GM12878 (cell line): ENCODE data around the gene WASF2. TPM values are rescaled to one million over a fixed set of nuclear protein-coding genes. Genes with fewer than 3 reads are reported as not detected.

Source experiments
- ATAC-seq: fragments of 200-7000 bp; cut with Tn5 transposase; 3 replicates; pipeline ENCODE4 v1.9.1; 2020; ENCODE audit warnings: mild to moderate bottlenecking, moderate library complexity
- BruUV-seq: library from RNA; stranded (reverse); fragments of 400-500 nt; replicated peaks from 2 replicates; lab custom pipeline; 2021; lab: Mats Ljungman, UMichigan
- CTCF ChIA-PET: fragments of 300-600 bp; sonication (Branson Sonifier 250); formaldehyde crosslinking; extraction: SDS; loops from one replicate; lab custom pipeline; 2021; ENCODE audit warnings: inconsistent platforms; lab: Yijun Ruan, JAX
- POLR2A ChIA-PET: fragments of 350-600 bp; formaldehyde crosslinking; extraction: SDS; loops from one replicate; lab custom pipeline; 2021; ENCODE audit warnings: inconsistent platforms; lab: Charles Lee
- RAD21 ChIA-PET: fragments of 300-600 bp; sonication (Branson Sonifier 250); formaldehyde crosslinking; loops from one replicate; lab custom pipeline; 2023; ENCODE audit warnings: antibody characterized with exemption; ENCODE audit not compliant: unreplicated experiment; lab: Charles Lee
- SMC1A ChIA-PET: fragments of 300-600 bp; sonication (Branson Sonifier 250); formaldehyde crosslinking; loops from one replicate; lab custom pipeline; 2023; ENCODE audit not compliant: unreplicated experiment, uncharacterized antibody; lab: Charles Lee
- DNase-seq: peaks from one replicate; pipeline ENCODE4 v3.0.0-alpha.2; 2011; ENCODE audit warnings: low read depth, low spot score
- FAIRE-seq: peaks from 3 replicates; lab custom pipeline; 2011; peaks lifted over from hg19 to GRCh38; lab: Jason Lieb, UNC
- H2AFZ ChIP-seq: 2 replicates; pipeline ENCODE4 v1.6.0; 2011; ENCODE audit warnings: low read depth, low read length, control low read depth; ENCODE audit not compliant: control insufficient read depth
- H3K27ac ChIP-seq: 2 replicates; pipeline ENCODE4 v1.5.1; 2011; ENCODE audit warnings: control low read depth; ENCODE audit not compliant: control insufficient read depth, insufficient read depth
- H3K27me3 ChIP-seq, 2 experiments: replicated peaks in 1 of 2; 2 replicates each; pipeline versions ENCODE4 v1.6.0 to v1.6.1; 2011; ENCODE audit warnings: low read length in 1 of 2; ENCODE audit not compliant: control insufficient read depth in 2 of 2, insufficient read depth in 2 of 2
- H3K36me3 ChIP-seq, 2 experiments: 2 replicates each; pipeline ENCODE4 v1.5.1; 2011; ENCODE audit warnings: low read length in 1 of 2; ENCODE audit not compliant: control insufficient read depth in 2 of 2, insufficient read depth in 2 of 2
- H3K4me1 ChIP-seq: 2 replicates; pipeline ENCODE4 v1.6.1; 2011; ENCODE audit warnings: mild to moderate bottlenecking, low read length, moderate library complexity, mixed read lengths; ENCODE audit not compliant: control insufficient read depth, insufficient read depth
- H3K4me2 ChIP-seq: 2 replicates; pipeline ENCODE4 v1.6.0; 2011; ENCODE audit warnings: control low read depth; ENCODE audit not compliant: control insufficient read depth, insufficient read depth
- H3K4me3 ChIP-seq: fragments of 200-600 bp; sonication (generic); 2 replicates; pipeline ENCODE4 v1.5.1; 2016
- H3K79me2 ChIP-seq: 2 replicates; pipeline ENCODE4 v1.6.0; 2011; ENCODE audit warnings: low read length; ENCODE audit not compliant: control insufficient read depth, insufficient read depth
- H3K9ac ChIP-seq: 2 replicates; pipeline ENCODE4 v1.8.0; 2011; ENCODE audit warnings: low read length, control low read depth, mixed read lengths; ENCODE audit not compliant: control insufficient read depth, insufficient read depth
- H3K9me3 ChIP-seq: replicated peaks from 3 replicates; pipeline ENCODE4 v1.5.1; 2011; ENCODE audit warnings: mild to moderate bottlenecking, low read length; ENCODE audit not compliant: control insufficient read depth, insufficient read depth
- H4K20me1 ChIP-seq: 2 replicates; pipeline ENCODE4 v1.6.0; 2011; ENCODE audit not compliant: control insufficient read depth, insufficient read depth
- MEF2A ChIP-seq: IDR thresholded peaks from 2 replicates; pipeline ENCODE4 v1.6.1; 2011; ENCODE audit warnings: low read depth, mild to moderate bottlenecking, low read length, moderate library complexity; ENCODE audit not compliant: insufficient read depth
- NFYB ChIP-seq: IDR thresholded peaks from 2 replicates; pipeline ENCODE4 v1.6.1; 2011; ENCODE audit warnings: low read depth, mild to moderate bottlenecking, low read length, improper control_type of control experiment, moderate library complexity; ENCODE audit not compliant: insufficient read depth
- PML ChIP-seq: IDR thresholded peaks from 2 replicates; pipeline ENCODE4 v1.6.1; 2012; ENCODE audit warnings: low read length, inconsistent platforms
- RUNX3 ChIP-seq: IDR thresholded peaks from 2 replicates; pipeline ENCODE4 v1.6.1; 2012; ENCODE audit warnings: low read length, inconsistent platforms
- SPI1 ChIP-seq: IDR thresholded peaks from 2 replicates; pipeline ENCODE4 v1.6.1; 2011; ENCODE audit warnings: low read depth, mild to moderate bottlenecking, low read length, moderate library complexity, borderline replicate concordance; ENCODE audit not compliant: insufficient read depth
- WGBS: methylation state at CpG from one replicate; pipeline ENCODE4 v1.1.6; 2016; ENCODE audit warnings: low lambda C conversion rate; ENCODE audit not compliant: insufficient replicate concordance, insufficient coverage; ENCODE audit errors: missing lambda C conversion rate; 5-methylcytosine and 5-hydroxymethylcytosine counted together
- in situ Hi-C: fragments of 300-500 bp; cut with MboI; formaldehyde crosslinking; loops from 9 replicates; pipeline ENCODE4 v1.14.3; 2018; ENCODE audit warnings: mixed read lengths
- intact Hi-C: fragments of 100-400 bp; cut with micrococcal nuclease; formaldehyde crosslinking; loops from one replicate; pipeline ENCODE4 v1.14.2; 2022; ENCODE audit not compliant: unreplicated experiment
- polyA plus RNA-seq, 11 experiments: library from polyadenylated mRNA; depleted of rRNA in 4 of 11; unstranded in 6 of 11; stranded (reverse) in 5 of 11; fragments of >200 nt; fragmentation: Nextera tagmentation in 4 of 11; fragmentation: Illumina TruSeq in 1 of 11; extraction: Ambion mirVana in 4 of 11; extraction: Trizol in 1 of 11; gene quantifications; 1 replicate in 1 of 11; 2 replicates in 10 of 11; pipeline versions ENCODE4 v1.2.1 to v1.2.3, GENCODE V29; 2011 to 2016; ENCODE audit warnings: inconsistent platforms in 2 of 11, missing spikeins in 2 of 11, low read depth in 1 of 11
- total RNA-seq, 4 experiments: library from RNA; depleted of rRNA in 3 of 4; stranded (reverse); fragments of >200 nt in 3 of 4; fragmentation: Illumina TruSeq in 1 of 4; extraction: Trizol in 1 of 4; gene quantifications; 2 replicates each; pipeline versions ENCODE4 v1.2.1 to v1.2.3, GENCODE V29; 2013 to 2021
- TF ChIP-seq, protein P1 (sequence below): fragments of 150-350 bp; IDR thresholded peaks from 2 replicates; pipeline ENCODE4 v1.6.1; 2014; ENCODE audit warnings: mild to moderate bottlenecking, low read depth, low read length

WASF2 gene
- total and polyA plus RNA-seq, 10 of the 15 experiments (the other 5 are each of a cell fraction or from before 2014, with no cell fraction given): 7.0 to 111 (median 37.1) TPM

- DNase-seq: no peak
- BruUV-seq: no TSS peak
- in situ Hi-C loops: no loop called here
Measured at GRCh38 chr1:27436204-27437159, 53.5 kb downstream of the WASF2 start.

More at GRCh38 chr1:27436204-27437159, 53.5 kb downstream of the WASF2 start:
- TF ChIP-seq MEF2A: 0 out of 2 replicates have a peak, but pooled peaks have one; percentile 7
- TF ChIP-seq RUNX3: peak; percentile 66
- TF ChIP-seq PML: 0 out of 2 replicates have a peak, but pooled peaks have one; percentile 25
- TF ChIP-seq, protein P1, sequence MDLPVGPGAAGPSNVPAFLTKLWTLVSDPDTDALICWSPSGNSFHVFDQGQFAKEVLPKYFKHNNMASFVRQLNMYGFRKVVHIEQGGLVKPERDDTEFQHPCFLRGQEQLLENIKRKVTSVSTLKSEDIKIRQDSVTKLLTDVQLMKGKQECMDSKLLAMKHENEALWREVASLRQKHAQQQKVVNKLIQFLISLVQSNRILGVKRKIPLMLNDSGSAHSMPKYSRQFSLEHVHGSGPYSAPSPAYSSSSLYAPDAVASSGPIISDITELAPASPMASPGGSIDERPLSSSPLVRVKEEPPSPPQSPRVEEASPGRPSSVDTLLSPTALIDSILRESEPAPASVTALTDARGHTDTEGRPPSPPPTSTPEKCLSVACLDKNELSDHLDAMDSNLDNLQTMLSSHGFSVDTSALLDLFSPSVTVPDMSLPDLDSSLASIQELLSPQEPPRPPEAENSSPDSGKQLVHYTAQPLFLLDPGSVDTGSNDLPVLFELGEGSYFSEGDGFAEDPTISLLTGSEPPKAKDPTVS: no peak
- TF ChIP-seq NFYB: no peak
- TF ChIP-seq SPI1: peak; percentile 20; the same call in 1 of the 2 replicates
- SMC1A ChIA-PET: interaction anchor here (0.6 to 24.6 kb wide), 14 partner anchors 9 to 382 kb away, joined by 3 to 470 read pairs (median 4); partner anchors contain the start of gene WASF2
- Histone ChIP-seq H3K36me3 (peaks cover 0 to 3% of the 10 kb centered on the region in 2 experiments; a peak in 2 of 4 replicates), H3K79me2 (peaks cover 91% of the 10 kb centered on the region), H3K4me3 (peak overlapping the region; percentile 48), H3K4me1 (peaks cover 71% of the 10 kb centered on the region), H3K4me2 (peak overlapping the region; percentile 44), H3K27me3 (no peaks in the 10 kb centered on the region), H3K27ac (peak overlapping the region; percentile 82), H2AFZ (no peak overlapping the region), H3K9ac (peak overlapping the region; percentile 55; the same call in 1 of the 2 replicates), H4K20me1 (no peaks in the 10 kb centered on the region), H3K9me3 (no peaks in the 10 kb centered on the region)
- POLR2A ChIA-PET: interaction anchor here (0.5 to 8.0 kb wide), 14 partner anchors 9 to 136 kb away, joined by 3 to 78 read pairs (median 4); partner anchors contain the start of gene WASF2
- CTCF ChIA-PET: interaction anchor here (0.9 to 15.8 kb wide), 11 partner anchors 10 to 120 kb away, joined by 3 to 240 read pairs (median 8); no protein-coding TSS in a partner anchor
- intact Hi-C loops: no loop called here
- FAIRE-seq: no peak
- 8% methylated on average over 5 of the region's 5 CpGs for WGBS
- RAD21 ChIA-PET: interaction anchor here (0.8 to 7.9 kb wide), 13 partner anchors 8 to 167 kb away, joined by 3 to 126 read pairs (median 7); partner anchors contain the start of genes AHDC1 and WASF2
- peak; percentile 75 for ATAC-seq
